ENCODE measurements around the gene ZRSR2.
A peak's percentile ranks its signal among the peaks of the same experiment; 100 is the strongest.

The ZRSR2 gene

GRCh38 chrX:15843960-15844359 lies 53.7 kb downstream of the ZRSR2 start:
- DNase-seq = no peak
- intact Hi-C loops (cut with DNase I) = no loop called here

GRCh38 chrX:15848576-15848975 lies 58.3 kb downstream of the ZRSR2 start:
- intact Hi-C loops (cut with DNase I) = no loop called here
- no peak for DNase-seq

- intact Hi-C loops (cut with DNase I) = no loop called here
- DNase-seq = no peak
Observed at GRCh38 chrX:15849555-15849954, 59.3 kb downstream of the ZRSR2 start.

- DNase-seq = no peak
- intact Hi-C loops (cut with DNase I) = loop anchor here (5.0 to 10.0 kb wide), 2 partner anchors 61 to 119 kb away; no protein-coding TSS in a partner anchor
Observed at GRCh38 chrX:15853586-15854079, 63.3 kb downstream of the ZRSR2 start.

- DNase-seq = peak; percentile 19 to 93 (median 50)
- intact Hi-C loops (cut with DNase I) = loop anchor here (5.0 to 10.0 kb wide), 2 partner anchors 61 to 118 kb away; no protein-coding TSS in a partner anchor
Observed at GRCh38 chrX:15854080-15854655, 63.9 kb downstream of the ZRSR2 start.

- intact Hi-C loops (cut with DNase I) = loop anchor here (5.0 to 10.0 kb wide), 2 partner anchors 60 to 117 kb away; no protein-coding TSS in a partner anchor
- peak; percentile 87 to 99 (median 94) for DNase-seq
Observed at GRCh38 chrX:15854712-15855567, 64.7 kb downstream of the ZRSR2 start, which contains the start of gene AP1S2. TSS of gene AP1S2 (minus strand) at chrX:15854813. CDS start at chrX:15852524, 2,289 bp downstream.

GRCh38 chrX:15855568-15856221 lies 65.4 kb downstream of the ZRSR2 start:
- DNase-seq = no peak
- intact Hi-C loops (cut with DNase I) = loop anchor here (10.0 kb wide), 1 partner anchor 59 kb away; no protein-coding TSS in a partner anchor

GRCh38 chrX:15856222-15856587 lies 65.9 kb downstream of the ZRSR2 start:
- intact Hi-C loops (cut with DNase I) = loop anchor here (10.0 kb wide), 1 partner anchor 59 kb away; no protein-coding TSS in a partner anchor
- no peak for DNase-seq

- intact Hi-C loops (cut with DNase I) = loop anchor here (10.0 kb wide), 1 partner anchor 58 kb away; no protein-coding TSS in a partner anchor
- DNase-seq = no peak
Observed at GRCh38 chrX:15856636-15857035, 66.4 kb downstream of the ZRSR2 start.

- intact Hi-C loops (cut with DNase I) = loop anchor here (10.0 kb wide), 1 partner anchor 57 kb away; no protein-coding TSS in a partner anchor
- DNase-seq = no peak
Observed at GRCh38 chrX:15858051-15858450, 67.8 kb downstream of the ZRSR2 start.

GRCh38 chrX:15860921-15861320 lies 70.6 kb downstream of the ZRSR2 start:
- DNase-seq = no peak
- intact Hi-C loops (cut with DNase I) = no loop called here

- intact Hi-C loops (cut with DNase I) = no loop called here
- DNase-seq = no peak
Observed at GRCh38 chrX:15864023-15864422, 73.7 kb downstream of the ZRSR2 start.

GRCh38 chrX:15864629-15865028 lies 74.3 kb downstream of the ZRSR2 start:
- intact Hi-C loops (cut with DNase I) = no loop called here
- DNase-seq = no peak

- no peak for DNase-seq
- intact Hi-C loops (cut with DNase I) = no loop called here
Observed at GRCh38 chrX:15866147-15866546, 75.9 kb downstream of the ZRSR2 start.

- intact Hi-C loops (cut with DNase I) = no loop called here
Observed at GRCh38 chrX:15869695-15870094, 79.4 kb downstream of the ZRSR2 start.

GRCh38 chrX:15870310-15870709 lies 80.0 kb downstream of the ZRSR2 start:
- DNase-seq = no peak
- intact Hi-C loops (cut with DNase I) = no loop called here

More at GRCh38 chrX:15869695-15870094, 79.4 kb downstream of the ZRSR2 start:
- no peak for DNase-seq

Data from posterior cingulate gyrus (tissue), 11 donors.